GM12878 (cell line): ENCODE measurements around the gene RHCE. TPM values are rescaled to one million over a fixed set of nuclear protein-coding genes. Genes with fewer than 3 reads are reported as not detected.

ENCODE experiments used
- CBX3 ChIP-seq: fragments of 200-600 bp; sonication (generic); IDR thresholded peaks from 2 replicates; pipeline ENCODE4 v1.6.1; 2016; ENCODE audit warnings: low read depth, borderline replicate concordance
- CEBPZ ChIP-seq: fragments of 150-350 bp; IDR thresholded peaks from 2 replicates; pipeline ENCODE4 v1.6.1; 2016; ENCODE audit warnings: low read depth, low read length
- CTCF ChIP-seq, 3 experiments: IDR thresholded peaks in 2 of 3; conservative IDR thresholded peaks in 1 of 3; 2 replicates each; pipeline ENCODE4 v1.5.1; 2011; ENCODE audit warnings: low read depth in 3 of 3, low read length in 3 of 3, mild to moderate bottlenecking in 3 of 3, control low read depth in 2 of 3, moderate library complexity in 2 of 3, inconsistent platforms in 1 of 3, mixed read lengths in 1 of 3; ENCODE audit not compliant: control insufficient read depth in 2 of 3, insufficient read depth in 1 of 3; ENCODE audit errors: extremely low read depth in 1 of 3
- EED ChIP-seq: sonication (generic); IDR thresholded peaks from 2 replicates; pipeline ENCODE4 v1.6.1; 2016; ENCODE audit warnings: antibody characterized with exemption, low read depth
- EZH2 ChIP-seq: IDR thresholded peaks from 2 replicates; pipeline ENCODE4 v1.6.1; 2012; ENCODE audit warnings: low read depth, mild to moderate bottlenecking, control low read depth, inconsistent platforms, low read length, borderline replicate concordance; ENCODE audit not compliant: control insufficient read depth
- FOS ChIP-seq: IDR thresholded peaks from 3 replicates; pipeline ENCODE4 v1.6.1; 2011; ENCODE audit warnings: borderline replicate concordance; ENCODE audit not compliant: insufficient read length; ENCODE audit errors: extremely low read depth
- HDGF ChIP-seq: fragments of 450-650 bp; IDR thresholded peaks from 2 replicates; pipeline ENCODE4 v1.6.1; 2016; ENCODE audit warnings: antibody characterized with exemption
- NFYB ChIP-seq: IDR thresholded peaks from 2 replicates; pipeline ENCODE4 v1.6.1; 2011; ENCODE audit warnings: low read depth, mild to moderate bottlenecking, low read length, improper control_type of control experiment, moderate library complexity; ENCODE audit not compliant: insufficient read depth
- USF2 ChIP-seq: IDR thresholded peaks from 2 replicates; pipeline ENCODE4 v1.6.1; 2011; ENCODE audit warnings: low read depth, low read length, improper control_type of control experiment, borderline replicate concordance
- ZBED1 ChIP-seq: IDR thresholded peaks from 2 replicates; pipeline ENCODE4 v1.6.1; 2016; ENCODE audit warnings: borderline replicate concordance
- ZNF217 ChIP-seq: fragments of 450-650 bp; IDR thresholded peaks from 2 replicates; pipeline ENCODE4 v1.6.1; 2017; ENCODE audit warnings: antibody characterized with exemption, mild to moderate bottlenecking
- ZNF687 ChIP-seq: fragments of 450-650 bp; IDR thresholded peaks from 2 replicates; pipeline ENCODE4 v1.6.1; 2017; ENCODE audit warnings: mild to moderate bottlenecking, moderate library complexity
- polyA plus RNA-seq, 11 experiments: library from polyadenylated mRNA; depleted of rRNA in 4 of 11; unstranded in 6 of 11; stranded (reverse) in 5 of 11; fragments of >200 nt; fragmentation: Nextera tagmentation in 4 of 11; fragmentation: Illumina TruSeq in 1 of 11; extraction: Ambion mirVana in 4 of 11; extraction: Trizol in 1 of 11; gene quantifications; 1 replicate in 1 of 11; 2 replicates in 10 of 11; pipeline versions ENCODE4 v1.2.1 to v1.2.3, GENCODE V29; 2011 to 2016; ENCODE audit warnings: inconsistent platforms in 2 of 11, missing spikeins in 2 of 11, low read depth in 1 of 11
- total RNA-seq, 4 experiments: library from RNA; depleted of rRNA in 3 of 4; stranded (reverse); fragments of >200 nt in 3 of 4; fragmentation: Illumina TruSeq in 1 of 4; extraction: Trizol in 1 of 4; gene quantifications; 2 replicates each; pipeline versions ENCODE4 v1.2.1 to v1.2.3, GENCODE V29; 2013 to 2021
- TF ChIP-seq, protein P1 (sequence below): fragments of 450-650 bp; IDR thresholded peaks from 2 replicates; pipeline ENCODE4 v1.6.1; 2016; ENCODE audit warnings: mild to moderate bottlenecking, moderate library complexity, borderline replicate concordance

Gene RHCE
- total and polyA plus RNA-seq, 10 of the 15 experiments (the other 5 are each of a cell fraction or from before 2014, with no cell fraction given), result 0.06 to 0.41 (median 0.22) TPM; not detected in 2

DNA sequence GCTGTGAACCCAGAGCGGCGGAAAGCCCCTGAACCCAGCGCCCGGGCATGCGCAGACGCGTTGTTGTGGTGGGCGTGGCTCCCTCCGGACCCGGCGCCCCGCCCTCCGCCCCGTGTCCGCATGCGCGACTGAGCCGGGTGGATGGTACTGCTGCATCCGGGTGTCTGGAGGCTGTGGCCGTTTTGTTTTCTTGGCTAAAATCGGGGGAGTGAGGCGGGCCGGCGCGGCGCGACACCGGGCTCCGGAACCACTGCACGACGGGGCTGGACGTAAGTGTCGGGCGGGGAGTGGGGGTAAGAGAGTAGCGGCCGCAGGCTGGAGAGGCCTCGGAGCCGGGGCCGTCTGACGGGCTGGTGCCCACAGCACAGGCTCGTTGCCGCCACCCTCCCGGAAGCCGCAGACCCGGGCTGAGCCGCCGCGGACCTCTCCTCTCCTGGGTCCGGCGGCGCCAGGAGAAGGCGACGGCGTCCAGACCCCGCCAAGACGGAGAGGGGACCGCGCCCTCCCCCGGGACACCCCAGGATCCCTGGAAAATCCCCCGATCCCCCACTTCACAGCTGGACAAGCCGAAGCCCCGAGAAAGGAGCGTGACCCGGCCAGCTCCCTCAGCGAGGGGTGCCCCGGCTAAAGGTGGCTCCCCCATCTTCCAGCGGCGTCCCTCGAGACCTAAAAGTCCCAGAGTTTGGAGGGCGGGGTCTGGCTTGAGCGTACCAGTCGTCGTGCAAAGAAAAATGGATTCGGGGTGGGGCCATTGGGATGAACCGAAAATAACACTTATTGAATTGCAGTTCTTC lies 82.2 kb downstream of the RHCE start, which contains the start of gene TMEM50A (continued):
- TF ChIP-seq CTCF (IDR thresholded peaks at IDR 0.05 in 2 of 3, conservative IDR thresholded peaks at IDR 0.05 in 1 of 3; ENCODE audit: control insufficient read depth in 2 of 3, extremely low read depth in 1 of 3, insufficient read depth in 1 of 3, low read depth in 3 of 3, low read length in 3 of 3) (no peak), HDGF (peak; percentile 63; the same call in 1 of the 2 replicates), FOS (no peak), NFYB (no peak), ZNF217 (no peak), ZBED1 (no peak), USF2 (no peak), EZH2 (no peak), ZNF687 (0 out of 2 replicates have a peak, but pooled peaks have one; percentile 47), CEBPZ (no peak), CBX3 (no peak), EED (peak; percentile 57)
- TF ChIP-seq, protein P1, sequence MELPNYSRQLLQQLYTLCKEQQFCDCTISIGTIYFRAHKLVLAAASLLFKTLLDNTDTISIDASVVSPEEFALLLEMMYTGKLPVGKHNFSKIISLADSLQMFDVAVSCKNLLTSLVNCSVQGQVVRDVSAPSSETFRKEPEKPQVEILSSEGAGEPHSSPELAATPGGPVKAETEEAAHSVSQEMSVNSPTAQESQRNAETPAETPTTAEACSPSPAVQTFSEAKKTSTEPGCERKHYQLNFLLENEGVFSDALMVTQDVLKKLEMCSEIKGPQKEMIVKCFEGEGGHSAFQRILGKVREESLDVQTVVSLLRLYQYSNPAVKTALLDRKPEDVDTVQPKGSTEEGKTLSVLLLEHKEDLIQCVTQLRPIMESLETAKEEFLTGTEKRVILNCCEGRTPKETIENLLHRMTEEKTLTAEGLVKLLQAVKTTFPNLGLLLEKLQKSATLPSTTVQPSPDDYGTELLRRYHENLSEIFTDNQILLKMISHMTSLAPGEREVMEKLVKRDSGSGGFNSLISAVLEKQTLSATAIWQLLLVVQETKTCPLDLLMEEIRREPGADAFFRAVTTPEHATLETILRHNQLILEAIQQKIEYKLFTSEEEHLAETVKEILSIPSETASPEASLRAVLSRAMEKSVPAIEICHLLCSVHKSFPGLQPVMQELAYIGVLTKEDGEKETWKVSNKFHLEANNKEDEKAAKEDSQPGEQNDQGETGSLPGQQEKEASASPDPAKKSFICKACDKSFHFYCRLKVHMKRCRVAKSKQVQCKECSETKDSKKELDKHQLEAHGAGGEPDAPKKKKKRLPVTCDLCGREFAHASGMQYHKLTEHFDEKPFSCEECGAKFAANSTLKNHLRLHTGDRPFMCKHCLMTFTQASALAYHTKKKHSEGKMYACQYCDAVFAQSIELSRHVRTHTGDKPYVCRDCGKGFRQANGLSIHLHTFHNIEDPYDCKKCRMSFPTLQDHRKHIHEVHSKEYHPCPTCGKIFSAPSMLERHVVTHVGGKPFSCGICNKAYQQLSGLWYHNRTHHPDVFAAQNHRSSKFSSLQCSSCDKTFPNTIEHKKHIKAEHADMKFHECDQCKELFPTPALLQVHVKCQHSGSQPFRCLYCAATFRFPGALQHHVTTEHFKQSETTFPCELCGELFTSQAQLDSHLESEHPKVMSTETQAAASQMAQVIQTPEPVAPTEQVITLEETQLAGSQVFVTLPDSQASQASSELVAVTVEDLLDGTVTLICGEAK, result peak; percentile 59
